Activated naive CD4-positive, alpha-beta T cell treated with Interleukin-2 at 50 U/mL for 16 hours (primary cell): ENCODE measurements around the gene SND1.
A peak's percentile ranks its signal among the peaks of the same experiment; 100 is the strongest.

Experiments
- DNase-seq: peaks from one replicate; pipeline ENCODE4 v3.0.0-alpha.2; 2020

The SND1 gene

DNA sequence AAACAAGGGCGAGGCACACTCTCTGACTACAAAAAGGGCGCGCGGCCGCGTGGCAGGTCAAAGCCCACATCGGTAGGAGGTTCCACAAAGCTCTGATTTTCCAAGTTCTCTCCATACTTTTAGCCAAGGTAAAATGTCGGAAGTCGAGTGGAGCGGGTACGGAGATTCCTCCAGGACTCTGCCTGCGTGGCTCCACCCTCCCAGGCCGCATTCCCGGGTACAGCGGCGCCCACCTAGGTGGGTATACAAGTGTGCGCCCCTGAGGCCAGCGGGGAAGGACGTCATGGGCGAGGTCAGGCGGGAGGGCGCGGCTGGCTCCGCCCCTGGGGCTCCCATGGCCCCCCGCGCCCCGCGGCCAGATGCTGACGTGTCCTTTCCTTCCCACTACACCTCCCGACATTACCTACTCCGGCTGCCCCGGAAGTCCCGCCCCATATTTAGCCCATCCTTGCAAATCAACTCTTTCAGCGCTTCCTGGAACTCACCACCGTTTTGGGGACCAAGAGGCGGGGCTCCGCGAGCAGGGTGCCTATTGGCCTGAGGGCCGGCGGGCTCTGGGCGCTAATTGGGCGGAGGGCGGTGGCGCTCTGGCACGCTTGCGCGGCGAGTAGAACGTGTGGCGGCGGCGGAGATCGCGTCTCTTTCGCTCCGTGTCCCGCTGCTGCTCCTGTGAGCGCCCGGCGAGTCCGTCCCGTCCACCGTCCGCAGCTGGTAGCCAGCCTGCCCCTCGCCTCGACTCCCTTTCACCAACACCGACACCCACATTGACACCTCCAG, at the start of gene SND1:
Gene SND1, plus strand, starts transcription at position 639 of the 777 bp plus-strand sequence. CDS start 180 bp downstream, outside the sequence.
- DNase-seq, result peak; percentile 99

GRCh38 chr7:127608446-127608845, 43.5 kb upstream of the SND1 start:
- DNase-seq, result no peak

DNA sequence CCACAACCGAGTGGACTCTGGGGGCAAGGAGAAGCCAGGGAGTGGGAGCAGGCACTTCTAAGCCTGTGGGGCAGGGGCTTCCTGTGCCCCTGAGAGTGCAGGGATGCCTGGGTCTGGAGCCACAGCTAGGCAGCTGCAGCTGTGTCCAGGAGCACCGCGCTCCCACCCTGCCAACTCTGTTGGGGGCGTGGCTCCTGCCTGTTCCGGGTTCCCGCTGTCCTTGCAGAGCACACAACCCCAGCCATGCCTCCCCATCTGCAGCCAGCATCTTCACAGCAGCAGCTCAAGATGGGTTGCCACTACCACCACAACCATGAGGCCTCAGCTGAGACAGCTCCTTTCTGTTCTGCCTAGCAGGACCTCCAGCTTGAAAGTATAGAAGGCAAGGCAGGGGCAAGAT, 42.7 kb upstream of the SND1 start:
- DNase-seq, result no peak

GRCh38 chr7:127612263-127612662, 39.7 kb upstream of the SND1 start:
- DNase-seq, result no peak

- DNase-seq, result no peak
Measured at GRCh38 chr7:127616724-127617123, 35.3 kb upstream of the SND1 start.

- no peak for DNase-seq
Measured at GRCh38 chr7:127618042-127618441, 34.0 kb upstream of the SND1 start, which contains the start of gene PAX4. TSS of gene PAX4 (minus strand) at chr7:127618142. CDS start at chr7:127615928, 2,214 bp downstream.

DNA sequence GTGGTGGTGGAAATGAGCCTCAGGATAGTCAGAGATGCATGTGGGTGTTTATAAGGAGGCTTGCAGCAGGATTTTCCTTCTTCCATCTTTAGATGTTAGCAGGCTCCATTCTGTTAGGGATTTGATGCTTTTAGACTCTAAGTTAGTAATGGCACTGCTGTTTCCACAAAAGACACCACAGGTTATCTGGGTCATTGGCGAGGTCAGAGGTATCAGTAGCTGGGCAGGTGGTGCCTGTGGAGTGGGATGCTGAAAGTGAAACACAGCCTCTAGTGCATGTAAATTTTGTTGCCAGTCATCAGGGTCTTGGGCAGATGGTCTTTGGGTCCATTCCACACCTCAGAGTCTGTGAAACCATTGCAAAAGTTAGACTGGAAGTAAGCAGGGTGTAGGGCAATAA, 33.2 kb upstream of the SND1 start:
- DNase-seq, result no peak

GRCh38 chr7:127619681-127620405, 32.2 kb upstream of the SND1 start:
- no peak for DNase-seq

GRCh38 chr7:127620406-127621233, 31.4 kb upstream of the SND1 start:
- DNase-seq, result no peak

- DNase-seq, result no peak
Measured at GRCh38 chr7:127625331-127625730, 26.7 kb upstream of the SND1 start.

- DNase-seq, result no peak
Measured at GRCh38 chr7:127628445-127628844, 23.5 kb upstream of the SND1 start.

- peak; percentile 22 for DNase-seq
Measured at GRCh38 chr7:127629268-127629854, 22.6 kb upstream of the SND1 start.

DNA sequence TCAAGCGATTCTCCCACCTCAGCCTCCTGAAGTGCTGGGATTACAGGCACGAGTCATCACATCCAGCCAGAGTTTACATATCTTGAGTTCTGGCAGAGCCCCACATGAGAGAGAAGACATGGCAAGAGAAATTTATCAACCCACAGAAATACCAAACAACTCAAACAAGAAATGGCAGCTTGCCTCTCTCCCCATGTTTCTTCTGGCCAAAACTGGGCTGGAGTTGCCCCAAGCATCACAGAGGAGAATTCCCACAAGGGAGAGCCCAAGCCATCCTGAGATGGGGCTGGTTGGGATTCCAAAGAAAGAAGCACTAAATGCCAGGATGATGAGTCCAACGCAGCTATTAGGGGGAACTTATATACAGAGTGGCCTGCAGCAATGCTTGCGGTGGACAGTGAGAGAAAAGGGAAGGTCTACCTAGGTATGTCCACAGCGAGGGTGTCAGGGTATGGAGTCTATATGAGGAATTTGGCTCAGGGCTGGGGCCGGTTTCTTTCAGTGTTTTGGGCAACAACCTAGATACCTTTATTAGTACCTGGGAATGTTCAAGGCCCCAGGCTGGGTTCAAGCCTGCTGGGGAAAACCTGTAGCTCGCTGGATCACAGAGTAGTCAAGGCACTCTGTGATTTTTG, 19.6 kb upstream of the SND1 start:
- no peak for DNase-seq

GRCh38 chr7:127635659-127636285, 16.2 kb upstream of the SND1 start:
- no peak for DNase-seq

DNA sequence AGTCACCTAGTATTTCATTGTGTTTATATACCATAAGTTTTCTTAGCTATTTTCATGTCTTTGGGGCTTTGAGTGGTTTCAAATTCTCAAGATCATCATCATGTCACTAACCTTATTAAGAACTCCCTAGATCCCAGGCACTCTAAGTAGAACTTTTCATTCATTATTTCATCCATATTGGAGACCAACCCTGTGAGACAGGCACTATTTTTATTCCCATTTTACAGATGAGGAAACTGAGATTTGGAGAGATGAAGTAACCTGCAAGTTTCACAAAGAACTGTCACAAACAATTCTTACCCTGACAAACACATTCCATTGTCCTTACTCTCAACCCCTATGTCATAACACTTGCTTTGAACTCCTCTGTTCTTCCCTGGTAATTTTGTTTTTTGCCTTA, 13.8 kb upstream of the SND1 start:
- DNase-seq, result no peak

DNA sequence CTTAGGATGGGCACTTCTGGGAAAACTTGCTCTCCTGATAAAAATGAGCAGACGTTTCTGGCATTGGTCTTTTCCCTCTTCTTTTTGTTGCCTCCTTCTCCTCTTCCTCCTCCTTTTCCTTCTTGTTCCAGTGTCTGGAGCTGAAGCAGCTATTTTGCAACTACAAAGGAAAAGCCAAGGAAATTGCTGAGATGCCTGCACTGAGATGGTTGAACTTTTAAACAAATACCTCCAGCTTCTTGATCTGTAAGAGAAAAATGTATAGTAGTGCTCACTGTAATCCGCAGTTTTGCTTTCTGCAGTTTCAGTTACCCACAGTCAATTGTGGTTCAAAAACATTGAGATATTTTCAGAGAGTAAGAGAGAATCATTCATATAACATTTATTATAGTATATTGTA, 7.5 kb upstream of the SND1 start:
- no peak for DNase-seq

DNA sequence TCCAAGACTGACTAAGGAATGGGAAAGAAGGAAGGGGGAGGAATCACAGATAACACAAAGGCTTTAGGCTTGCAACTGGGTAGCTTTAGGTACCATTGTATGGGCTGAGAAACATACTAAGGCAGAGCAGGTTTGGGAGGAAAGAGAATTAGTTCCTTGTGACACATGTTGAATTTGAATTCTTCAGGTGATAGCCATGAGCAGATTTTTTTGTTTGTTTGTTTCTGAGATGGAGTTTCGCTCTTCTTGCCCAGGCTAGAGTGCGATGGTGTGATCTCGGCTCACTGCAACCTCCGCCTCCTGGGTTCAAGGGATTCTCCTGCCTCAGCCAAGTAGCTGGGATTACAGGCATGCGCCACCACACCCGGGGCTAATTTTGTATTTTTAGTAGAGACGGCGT, 4.4 kb upstream of the SND1 start:
- DNase-seq, result no peak

DNA sequence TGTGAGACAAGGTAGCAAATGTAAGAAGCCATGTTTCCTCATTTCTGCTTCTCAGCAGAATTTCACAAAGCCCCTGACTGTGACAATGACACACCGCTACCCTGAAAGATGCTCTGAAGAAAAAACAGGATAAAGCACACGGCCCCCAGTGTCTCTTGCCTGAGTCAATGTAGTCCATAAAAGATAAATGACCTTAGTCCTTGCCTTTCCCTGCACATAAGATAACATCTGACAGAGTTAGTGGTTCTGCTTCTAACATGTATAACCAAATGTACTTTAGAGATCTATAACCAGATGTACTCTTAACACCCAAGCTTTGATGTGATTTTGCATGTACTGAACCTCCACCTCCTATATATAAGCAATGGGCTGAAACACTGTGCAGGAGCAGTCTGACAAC, 3.0 kb upstream of the SND1 start:
- no peak for DNase-seq

GRCh38 chr7:127650847-127651555, 993 bp upstream of the SND1 start:
- no peak for DNase-seq

- DNase-seq, result no peak
Measured at GRCh38 chr7:127652333-127653248, 597 bp downstream of the SND1 start.
